ENCODE data around the gene TFAP2E.

The TFAP2E gene

GRCh38 chr1:35640380-35641232 is 67.5 kb downstream of the TFAP2E start:
- peak overlapping the region; percentile 70 for H3K27ac ChIP-seq
- peak overlapping the region; percentile 97 for H3K4me3 ChIP-seq (ENCODE audit: low read depth, low read length)
- no peaks in the 10 kb centered on the region for H3K4me1 ChIP-seq
- peak overlapping the region; percentile 91 for H3K4me2 ChIP-seq (ENCODE audit: low read length)
- no peaks in the 10 kb centered on the region for H3K36me3 ChIP-seq (ENCODE audit: control insufficient read depth, insufficient read depth, low read length)
- peak overlapping the region; percentile 85 for H2AFZ ChIP-seq
- TF ChIP-seq CTCF (IDR thresholded peaks at IDR 0.05) = no peak
- H3K79me2 ChIP-seq = no peaks in the 10 kb centered on the region
- H3K9me3 ChIP-seq (ENCODE audit: control insufficient read depth, low read length) = no peaks in the 10 kb centered on the region
- H3K9ac ChIP-seq = peak overlapping the region; percentile 15
- H3K27me3 ChIP-seq (ENCODE audit: control insufficient read depth, insufficient read depth, low read length) = no peaks in the 10 kb centered on the region

DNA sequence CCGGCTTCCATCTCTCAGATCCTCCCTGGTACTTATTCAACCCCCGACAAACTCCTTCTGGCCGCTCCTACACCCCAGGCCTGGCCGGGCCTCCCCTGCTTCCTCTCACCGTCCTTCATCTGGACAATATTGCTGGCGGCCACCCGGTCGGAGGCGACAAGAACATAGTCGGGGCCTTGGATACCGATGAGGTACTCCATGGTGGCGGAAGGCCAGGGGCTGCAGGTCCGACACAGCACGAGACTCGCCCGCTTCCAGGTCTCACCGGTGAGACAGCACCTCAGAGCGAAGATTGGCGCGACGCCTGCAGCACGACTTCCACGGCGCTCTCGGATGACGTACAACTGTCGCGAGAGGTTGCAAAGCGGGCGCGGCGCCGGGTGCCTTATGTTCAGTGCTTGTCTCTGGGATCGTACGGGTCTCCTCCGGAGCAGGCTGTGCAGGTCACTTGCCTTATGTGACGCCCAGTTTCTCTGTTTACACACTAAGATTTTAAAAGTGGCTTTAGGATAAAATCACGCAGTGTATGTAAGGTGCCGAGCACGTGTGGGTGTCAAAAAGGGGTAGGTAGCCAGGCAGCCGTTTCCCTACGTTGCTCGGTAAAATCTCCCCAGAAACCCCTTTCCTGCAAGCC is 68.2 kb downstream of the TFAP2E start, which contains the start of gene PSMB2:
Gene PSMB2 (minus strand): TSS at position 294 of the 634 bp plus-strand sequence. CDS start 94 bp downstream, at position 200.
- Histone ChIP-seq H2AFZ (peak within 1 kb of the TSS; percentile 85), H3K4me1 (no peaks in the 10 kb centered on the region), H3K36me3 (ENCODE audit: control insufficient read depth, insufficient read depth, low read length) (no peaks in the 10 kb centered on the region), H3K9me3 (ENCODE audit: control insufficient read depth, low read length) (no peaks in the 10 kb centered on the region), H3K9ac (peak within 1 kb of the TSS; percentile 15), H3K27ac (peak within 1 kb of the TSS; percentile 70), H3K4me3 (ENCODE audit: low read depth, low read length) (peak within 1 kb of the TSS; percentile 97), H3K4me2 (ENCODE audit: low read length) (peak within 1 kb of the TSS; percentile 91), H3K79me2 (no peaks in the 10 kb centered on the region), H3K27me3 (ENCODE audit: control insufficient read depth, insufficient read depth, low read length) (no peaks in the 10 kb centered on the region)
- no peak for TF ChIP-seq CTCF (IDR thresholded peaks at IDR 0.05)

GRCh38 chr1:35642471-35642955 is 69.4 kb downstream of the TFAP2E start:
- no peaks in the 10 kb centered on the region for H3K27me3 ChIP-seq (ENCODE audit: control insufficient read depth, insufficient read depth, low read length)
- no peak overlapping the region for H3K27ac ChIP-seq
- no peak overlapping the region for H3K9ac ChIP-seq
- H3K4me1 ChIP-seq = no peaks in the 10 kb centered on the region
- H3K79me2 ChIP-seq = no peaks in the 10 kb centered on the region
- peak overlapping the region; percentile 97 for H3K4me3 ChIP-seq (ENCODE audit: low read depth, low read length)
- peak overlapping the region; percentile 85 for H2AFZ ChIP-seq
- no peaks in the 10 kb centered on the region for H3K36me3 ChIP-seq (ENCODE audit: control insufficient read depth, insufficient read depth, low read length)
- no peaks in the 10 kb centered on the region for H3K9me3 ChIP-seq (ENCODE audit: control insufficient read depth, low read length)
- peak overlapping the region; percentile 91 for H3K4me2 ChIP-seq (ENCODE audit: low read length)
- TF ChIP-seq CTCF (IDR thresholded peaks at IDR 0.05) = no peak

DNA sequence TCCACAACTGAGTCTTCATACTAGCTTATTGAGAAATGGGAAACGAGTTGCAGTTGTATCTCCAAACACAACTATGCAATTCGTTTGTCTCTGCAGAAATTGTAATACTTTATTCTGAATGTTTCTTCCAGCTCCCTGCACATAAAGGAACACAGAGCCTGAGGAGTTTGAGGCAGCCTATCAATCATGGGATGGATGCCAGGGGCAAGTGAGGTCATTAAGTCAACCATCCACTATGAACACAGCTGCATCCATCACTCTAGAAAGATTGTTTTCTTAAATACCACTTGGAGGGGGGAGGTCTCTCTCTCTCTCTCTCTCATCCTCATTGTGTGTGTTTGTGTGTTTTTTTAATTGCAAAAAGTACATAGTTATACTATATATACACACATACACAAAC is 71.1 kb downstream of the TFAP2E start:
- Histone ChIP-seq H3K4me3 (ENCODE audit: low read depth, low read length) (no peak overlapping the region), H3K36me3 (ENCODE audit: control insufficient read depth, insufficient read depth, low read length) (no peaks in the 10 kb centered on the region), H3K9me3 (ENCODE audit: control insufficient read depth, low read length) (no peaks in the 10 kb centered on the region), H3K27me3 (ENCODE audit: control insufficient read depth, insufficient read depth, low read length) (no peaks in the 10 kb centered on the region), H3K9ac (no peak overlapping the region), H3K79me2 (no peaks in the 10 kb centered on the region), H3K27ac (no peak overlapping the region), H3K4me2 (ENCODE audit: low read length) (no peak overlapping the region), H3K4me1 (no peaks in the 10 kb centered on the region), H2AFZ (no peak overlapping the region)
- TF ChIP-seq CTCF (IDR thresholded peaks at IDR 0.05) = no peak
